ENCODE measurements around the gene LAMA2. TPM values are rescaled to one million over a fixed set of nuclear protein-coding genes. Genes with fewer than 3 reads are reported as not detected.

LAMA2 gene
- total and polyA plus RNA-seq, 2 of the 8 experiments (the other 6 are each of a cell fraction or from before 2014, with no cell fraction given): 1.3 to 3.8 TPM

DNA sequence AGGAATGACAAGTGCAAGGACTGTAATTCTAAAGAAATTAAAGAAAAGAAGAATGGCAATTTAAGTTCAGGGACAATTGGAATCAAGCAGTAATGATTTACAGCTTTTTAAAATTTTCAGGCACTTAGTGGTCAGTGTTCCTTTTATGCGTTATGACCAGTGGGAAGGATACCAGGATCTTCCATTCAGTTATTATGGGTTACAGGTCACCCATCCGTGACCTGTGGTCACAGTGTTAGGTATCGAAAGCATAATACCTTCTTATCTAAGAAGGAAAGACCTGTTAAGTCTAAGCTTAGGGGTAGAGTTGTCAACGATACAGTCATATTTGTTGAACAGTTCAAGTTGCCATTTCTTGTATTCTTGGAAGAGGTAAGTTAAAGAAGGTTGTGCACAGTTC lies 253.8 kb downstream of the LAMA2 start:
- POLR2A ChIA-PET (ENCODE audit: partially characterized antibody): no interaction called here

More for the DNA sequence above, 253.8 kb downstream of the LAMA2 start:
- no peaks in the 10 kb centered on the region for H3K23me2 ChIP-seq (ENCODE audit: low read depth, low read length)
- H3K14ac ChIP-seq (ENCODE audit: insufficient read length): no peak overlapping the region
- TF ChIP-seq YY1 (IDR thresholded peaks at IDR 0.05; ENCODE audit: low read depth, low read length) (no peak), POLR2A (IDR thresholded peaks at IDR 0.05; ENCODE audit: control extremely low read depth in 1 of 2, low read depth in 2 of 2, low read length in 2 of 2) (no peak), KDM5A (IDR thresholded peaks at IDR 0.05; ENCODE audit: low read length) (no peak), EP300 (IDR thresholded peaks at IDR 0.05; ENCODE audit: borderline replicate concordance in 1 of 2, low read depth in 2 of 2, low read length in 2 of 2) (no peak), RAD21 (IDR thresholded peaks at IDR 0.05 in 1 of 2, conservative IDR thresholded peaks at IDR 0.05 in 1 of 2; ENCODE audit: low read depth in 2 of 2, low read length in 2 of 2) (no peak), CHD2 (IDR thresholded peaks at IDR 0.05; ENCODE audit: low read length) (no peak), CHD1 (IDR thresholded peaks at IDR 0.05; ENCODE audit: low read depth, low read length) (no peak), POU5F1 (IDR thresholded peaks at IDR 0.05; ENCODE audit: low read depth, low read length) (no peak), GTF2F1 (IDR thresholded peaks at IDR 0.05; ENCODE audit: borderline replicate concordance, low read depth, low read length) (no peak), TCF12 (IDR thresholded peaks at IDR 0.05; ENCODE audit: low read depth, low read length) (no peak), BRCA1 (IDR thresholded peaks at IDR 0.05; ENCODE audit: low read depth, low read length) (no peak), HDAC6 (IDR thresholded peaks at IDR 0.05; ENCODE audit: low read depth, low read length) (no peak)
- TF ChIP-seq, protein P1, sequence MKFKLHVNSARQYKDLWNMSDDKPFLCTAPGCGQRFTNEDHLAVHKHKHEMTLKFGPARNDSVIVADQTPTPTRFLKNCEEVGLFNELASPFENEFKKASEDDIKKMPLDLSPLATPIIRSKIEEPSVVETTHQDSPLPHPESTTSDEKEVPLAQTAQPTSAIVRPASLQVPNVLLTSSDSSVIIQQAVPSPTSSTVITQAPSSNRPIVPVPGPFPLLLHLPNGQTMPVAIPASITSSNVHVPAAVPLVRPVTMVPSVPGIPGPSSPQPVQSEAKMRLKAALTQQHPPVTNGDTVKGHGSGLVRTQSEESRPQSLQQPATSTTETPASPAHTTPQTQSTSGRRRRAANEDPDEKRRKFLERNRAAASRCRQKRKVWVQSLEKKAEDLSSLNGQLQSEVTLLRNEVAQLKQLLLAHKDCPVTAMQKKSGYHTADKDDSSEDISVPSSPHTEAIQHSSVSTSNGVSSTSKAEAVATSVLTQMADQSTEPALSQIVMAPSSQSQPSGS (IDR thresholded peaks at IDR 0.05; ENCODE audit: low read length): no peak
- H3K18ac ChIP-seq (ENCODE audit: extremely low read depth, low read length): no peak overlapping the region
- H3K79me2 ChIP-seq (ENCODE audit: control insufficient read depth in 1 of 2, insufficient read depth in 2 of 2, low read length in 2 of 2): no peaks in the 10 kb centered on the region
- no peak for DNase-seq (ENCODE audit: low read depth in 1 of 2, low spot score in 2 of 2)
- 93% methylated on average over 4 of the region's 4 CpGs; no CpG with 5 or more reads in 1 of the 2 experiments for WGBS, 2 experiments (ENCODE audit: extremely low coverage in 1 of 2, insufficient coverage in 1 of 2, insufficient read length in 1 of 2, insufficient replicate concordance in 2 of 2, low coverage in 1 of 2, low lambda C conversion rate in 2 of 2, missing lambda C conversion rate in 1 of 2)
- no peak overlapping the region for H2BK12ac ChIP-seq (ENCODE audit: low read depth, low read length)
- no peak overlapping the region for H3K4me2 ChIP-seq (ENCODE audit: insufficient read depth in 1 of 2, low read depth in 2 of 2, low read length in 2 of 2)
- H2AFZ ChIP-seq (ENCODE audit: low read length): no peak overlapping the region
- no peak overlapping the region for H4K91ac ChIP-seq (replicated peaks; ENCODE audit: insufficient read length, low read length)
- H3K27me3 ChIP-seq (replicated peaks in 1 of 4; ENCODE audit: control insufficient read depth in 3 of 4, extremely low read depth in 1 of 4, insufficient read depth in 3 of 4, low read length in 3 of 4): no peaks in the 10 kb centered on the region
- H2BK5ac ChIP-seq (ENCODE audit: low read depth, low read length): no peak overlapping the region
- no peak overlapping the region for H4K8ac ChIP-seq (ENCODE audit: extremely low read depth, insufficient read depth, low read length)
- no peaks in the 10 kb centered on the region for H3K36me3 ChIP-seq (ENCODE audit: control insufficient read depth in 2 of 4, insufficient read depth in 4 of 4, low read length in 3 of 4)
- no peak overlapping the region for H2AK5ac ChIP-seq (ENCODE audit: low read depth, low read length)
- H3K4me3 ChIP-seq (ENCODE audit: extremely low read depth in 1 of 4, insufficient read depth in 2 of 4, low read depth in 3 of 4, low read length in 4 of 4): no peak overlapping the region
- no peak overlapping the region for H2BK20ac ChIP-seq (ENCODE audit: low read length)
- no peak overlapping the region for H3K56ac ChIP-seq (replicated peaks; ENCODE audit: insufficient read length, low read depth, low read length)
- H3K9ac ChIP-seq (replicated peaks in 1 of 4; ENCODE audit: extremely low read depth in 1 of 4, low read depth in 3 of 4, low read length in 3 of 4): no peak overlapping the region
- H3K27ac ChIP-seq (ENCODE audit: low read depth, low read length): no peak overlapping the region
- no peak for FAIRE-seq
- CTCF ChIA-PET (ENCODE audit: partially characterized antibody): interaction anchor here (0.6 to 1.3 kb wide), 5 partner anchors 14 to 364 kb away, joined by 3 to 4 read pairs (median 4); no protein-coding TSS in a partner anchor
- H3K79me1 ChIP-seq (ENCODE audit: low read depth, low read length): no peaks in the 10 kb centered on the region
- no peaks in the 10 kb centered on the region for H4K20me1 ChIP-seq (replicated peaks in 1 of 2; ENCODE audit: control insufficient read depth in 1 of 2, insufficient read depth in 2 of 2, low read length in 2 of 2)
- no peaks in the 10 kb centered on the region for H3K4me1 ChIP-seq (replicated peaks in 1 of 4; ENCODE audit: control insufficient read depth in 3 of 4, insufficient read depth in 4 of 4, low read length in 3 of 4)
- no peak overlapping the region for H2BK120ac ChIP-seq (replicated peaks; ENCODE audit: low read depth, low read length)
- no peak overlapping the region for H2BK15ac ChIP-seq (ENCODE audit: low read length)
- no peak overlapping the region for H4K5ac ChIP-seq (ENCODE audit: insufficient read length, low read depth, low read length)
- no peak overlapping the region for H3K23ac ChIP-seq (ENCODE audit: insufficient read length)
- H3K4ac ChIP-seq (replicated peaks; ENCODE audit: insufficient read length, low read depth, low read length): no peak overlapping the region
- H3K9me3 ChIP-seq (ENCODE audit: insufficient read depth in 2 of 2, low read depth in 1 of 2, low read length in 1 of 2): no peaks in the 10 kb centered on the region
